Measurements from ENCODE around the gene CERS4.
"Not testable (repeated sequence)": the region's sequence is repeated elsewhere in the genome, so short reads cannot be mapped to it uniquely, and the experiment has no call there.

CERS4 gene

GRCh38 chr19:8261881-8262280 lies 52.7 kb downstream of the CERS4 start:
- no peak overlapping the region for H3K9ac ChIP-seq (ENCODE audit: low read length)
- H3F3A ChIP-seq (ENCODE audit: insufficient read depth, low read length): no peaks in the 10 kb centered on the region; the same call in 1 of the 2 replicates
- TF ChIP-seq CTCF (IDR thresholded peaks at IDR 0.05; ENCODE audit: low read length) (no peak), EZH2 (IDR thresholded peaks at IDR 0.05; ENCODE audit: borderline replicate concordance, low read length) (no peak)
- no peaks in the 10 kb centered on the region for H3K9me3 ChIP-seq (ENCODE audit: low read length)
- H3K79me2 ChIP-seq (ENCODE audit: insufficient read depth, low read length): no peaks in the 10 kb centered on the region
- no peaks in the 10 kb centered on the region for H4K20me1 ChIP-seq (ENCODE audit: insufficient read depth, low read length)
- no peaks in the 10 kb centered on the region for H3K4me1 ChIP-seq (ENCODE audit: insufficient read depth, low read length, severe bottlenecking)
- H3K9me2 ChIP-seq (ENCODE audit: low read depth, low read length): no peaks in the 10 kb centered on the region
- no peak overlapping the region for H2AFZ ChIP-seq (ENCODE audit: low read length)
- H3K36me3 ChIP-seq (ENCODE audit: insufficient read depth, low read length): peaks cover 26% of the 10 kb centered on the region; the same call in 1 of the 2 replicates
- no peak overlapping the region for H3K4me2 ChIP-seq (ENCODE audit: low read length)
- no peak overlapping the region for H3K4me3 ChIP-seq (ENCODE audit: low read depth, low read length, poor library complexity, severe bottlenecking)
- no peak overlapping the region for H3K27ac ChIP-seq (ENCODE audit: low read depth, low read length, poor library complexity, severe bottlenecking)
- H3K27me3 ChIP-seq (ENCODE audit: insufficient read depth, low read length): no peaks in the 10 kb centered on the region

GRCh38 chr19:8262431-8262830 lies 53.3 kb downstream of the CERS4 start:
- no peaks in the 10 kb centered on the region for H3K4me1 ChIP-seq (ENCODE audit: insufficient read depth, low read length, severe bottlenecking)
- no peak for TF ChIP-seq EZH2 (IDR thresholded peaks at IDR 0.05; ENCODE audit: borderline replicate concordance, low read length)
- TF ChIP-seq CTCF (IDR thresholded peaks at IDR 0.05; ENCODE audit: low read length): no peak
- H3K27me3 ChIP-seq (ENCODE audit: insufficient read depth, low read length): no peaks in the 10 kb centered on the region
- H3K9me2 ChIP-seq (ENCODE audit: low read depth, low read length): no peaks in the 10 kb centered on the region
- no peak overlapping the region for H2AFZ ChIP-seq (ENCODE audit: low read length)
- no peak overlapping the region for H3K27ac ChIP-seq (ENCODE audit: low read depth, low read length, poor library complexity, severe bottlenecking)
- no peaks in the 10 kb centered on the region for H3K9me3 ChIP-seq (ENCODE audit: low read length)
- no peak overlapping the region for H3K9ac ChIP-seq (ENCODE audit: low read length)
- no peaks in the 10 kb centered on the region for H4K20me1 ChIP-seq (ENCODE audit: insufficient read depth, low read length)
- no peaks in the 10 kb centered on the region for H3K79me2 ChIP-seq (ENCODE audit: insufficient read depth, low read length)
- H3F3A ChIP-seq (ENCODE audit: insufficient read depth, low read length): no peaks in the 10 kb centered on the region; the same call in 1 of the 2 replicates
- no peak overlapping the region for H3K4me2 ChIP-seq (ENCODE audit: low read length)
- H3K36me3 ChIP-seq (ENCODE audit: insufficient read depth, low read length): 0 out of 2 replicates have a peak, but pooled peaks cover 21% of the 10 kb centered on the region
- H3K4me3 ChIP-seq (ENCODE audit: low read depth, low read length, poor library complexity, severe bottlenecking): no peak overlapping the region

GRCh38 chr19:8264248-8264647 lies 55.1 kb downstream of the CERS4 start:
- not testable (repeated sequence) for H3K4me2 ChIP-seq (ENCODE audit: low read length); H3K9ac ChIP-seq (ENCODE audit: low read length); H3K27me3 ChIP-seq (ENCODE audit: insufficient read depth, low read length); H3K9me2 ChIP-seq (ENCODE audit: low read depth, low read length); H3K9me3 ChIP-seq (ENCODE audit: low read length); H4K20me1 ChIP-seq (ENCODE audit: insufficient read depth, low read length); H3K27ac ChIP-seq (ENCODE audit: low read depth, low read length, poor library complexity, severe bottlenecking); H3K79me2 ChIP-seq (ENCODE audit: insufficient read depth, low read length); H3K4me3 ChIP-seq (ENCODE audit: low read depth, low read length, poor library complexity, severe bottlenecking); H2AFZ ChIP-seq (ENCODE audit: low read length); H3F3A ChIP-seq (ENCODE audit: insufficient read depth, low read length)
- H3K4me1 ChIP-seq (ENCODE audit: insufficient read depth, low read length, severe bottlenecking): peaks cover 13% of the 10 kb centered on the region
- 0 out of 2 replicates have a peak, but pooled peaks cover 13% of the 10 kb centered on the region for H3K36me3 ChIP-seq (ENCODE audit: insufficient read depth, low read length)

GRCh38 chr19:8265872-8266271 lies 56.7 kb downstream of the CERS4 start:
- Histone ChIP-seq H3F3A (ENCODE audit: insufficient read depth, low read length) (no peaks in the 10 kb centered on the region; the same call in 1 of the 2 replicates), H3K4me3 (ENCODE audit: low read depth, low read length, poor library complexity, severe bottlenecking) (no peak overlapping the region), H3K9me3 (ENCODE audit: low read length) (no peaks in the 10 kb centered on the region), H3K9ac (ENCODE audit: low read length) (no peak overlapping the region), H3K4me1 (ENCODE audit: insufficient read depth, low read length, severe bottlenecking) (peaks cover 18% of the 10 kb centered on the region), H4K20me1 (ENCODE audit: insufficient read depth, low read length) (no peaks in the 10 kb centered on the region), H3K9me2 (ENCODE audit: low read depth, low read length) (no peaks in the 10 kb centered on the region), H3K27me3 (ENCODE audit: insufficient read depth, low read length) (no peaks in the 10 kb centered on the region; the same call in 1 of the 2 replicates), H3K36me3 (ENCODE audit: insufficient read depth, low read length) (0 out of 2 replicates have a peak, but pooled peaks cover 10% of the 10 kb centered on the region), H2AFZ (ENCODE audit: low read length) (no peak overlapping the region), H3K4me2 (ENCODE audit: low read length) (no peak overlapping the region), H3K27ac (ENCODE audit: low read depth, low read length, poor library complexity, severe bottlenecking) (no peak overlapping the region), H3K79me2 (ENCODE audit: insufficient read depth, low read length) (no peaks in the 10 kb centered on the region)
- TF ChIP-seq CTCF (IDR thresholded peaks at IDR 0.05; ENCODE audit: low read length) (no peak), EZH2 (IDR thresholded peaks at IDR 0.05; ENCODE audit: borderline replicate concordance, low read length) (no peak)
